Aorta (tissue), 5 donors: Measurements from ENCODE around the gene LITAF. TPM values are rescaled to one million over a fixed set of nuclear protein-coding genes. Genes with fewer than 3 reads are reported as not detected.

Experiments
- ATAC-seq: fragments of 200-7000 bp; cut with Tn5 transposase; one replicate; pipeline ENCODE4 v1.9.1; 2022; ENCODE audit warnings: moderate library complexity; ENCODE audit not compliant: low FRiP score
- DNase-seq, 2 donors: peaks; one replicate each; pipeline ENCODE4 v3.0.0-alpha.2; 2020
- H3K27ac ChIP-seq, 2 donors: one replicate each; pipeline ENCODE4 v1.5.1; 2013; ENCODE audit warnings: low read length in 2 of 2, mild to moderate bottlenecking in 2 of 2, moderate library complexity in 2 of 2, control low read depth in 1 of 2, inconsistent platforms in 1 of 2, low read depth in 1 of 2
- H3K27me3 ChIP-seq, 2 donors: one replicate each; pipeline ENCODE4 v1.6.1; 2013; ENCODE audit warnings: control low read depth in 1 of 2, low read length in 1 of 2, mild to moderate bottlenecking in 1 of 2, moderate library complexity in 1 of 2; ENCODE audit not compliant: insufficient read depth in 2 of 2, control insufficient read depth in 1 of 2
- H3K36me3 ChIP-seq, 2 donors: one replicate each; pipeline ENCODE4 v1.6.1; 2013; ENCODE audit warnings: control low read depth in 1 of 2, low read length in 1 of 2, mild to moderate bottlenecking in 1 of 2; ENCODE audit not compliant: insufficient read depth in 2 of 2, control insufficient read depth in 1 of 2
- H3K4me1 ChIP-seq, 2 donors: one replicate each; pipeline ENCODE4 v1.6.1; 2013; ENCODE audit warnings: low read length in 2 of 2, control low read depth in 1 of 2, mild to moderate bottlenecking in 1 of 2, moderate library complexity in 1 of 2; ENCODE audit not compliant: insufficient read depth in 2 of 2, control insufficient read depth in 1 of 2
- H3K4me3 ChIP-seq, 2 donors: one replicate each; pipeline ENCODE4 v1.5.1; 2013; ENCODE audit warnings: low read length in 2 of 2, control low read depth in 1 of 2, mild to moderate bottlenecking in 1 of 2
- H3K9me3 ChIP-seq: one replicate; pipeline ENCODE4 v1.6.1; 2013; ENCODE audit warnings: mild to moderate bottlenecking, low read length; ENCODE audit not compliant: control insufficient read depth
- WGBS, 2 donors: extraction: QIAGEN DNeasy Blood & Tissue Kit; methylation state at CpG; one replicate each; pipeline ENCODE4 v1.1.7; 2013; 5-methylcytosine and 5-hydroxymethylcytosine counted together
- intact Hi-C, 2 donors: fragments of 100-400 bp; cut with DNase I; formaldehyde crosslinking; loops; one replicate each; pipeline versions ENCODE4 v1.14.2 to v1.15.0; 2022
- polyA plus RNA-seq, 2 donors: library from polyadenylated mRNA; stranded (reverse); fragments of 200-250 nt; gene quantifications; one replicate each; pipeline ENCODE4 v1.2.3, GENCODE V29; 2013
- total RNA-seq, 2 donors: library from RNA; stranded (reverse); fragmentation: NEBNext Ultra II Directional; extraction: Animal tissue kit (Norgen Biotek cat#: 25700); gene quantifications; one replicate each; pipeline ENCODE4 v1.2.1, GENCODE V29; 2021
- donor health status: healthy with polysubstance abuse.
- donor health status: Bipolar disorder and iron deficiency.
- donor health status: DM: no; HTN: no; CAD: no.
- donor health status: DM: no; HTN: no; CAD: no.
- donor health status: DM: yes; HTN: yes; CAD: no.

LITAF gene
- total and polyA plus RNA-seq, 4 donors: 83.1 to 157 (median 141) TPM

- intact Hi-C loops: no loop called here
- no peaks in the 10 kb centered on the region for H3K27me3 ChIP-seq
- DNase-seq (peak in 1 of 2 donors; percentile 52), ATAC-seq (peak; percentile 27)
- H3K27ac ChIP-seq: no peak overlapping the region
- H3K9me3 ChIP-seq: peaks cover 1% of the 10 kb centered on the region
- no peaks in the 10 kb centered on the region for H3K4me1 ChIP-seq
- 16 to 17% methylated on average over 6 of the region's 6 CpGs for WGBS, 2 donors
- no peak overlapping the region for H3K4me3 ChIP-seq
- peaks cover 5 to 11% of the 10 kb centered on the region in 2 donors for H3K36me3 ChIP-seq
Observed at GRCh38 chr16:11557801-11558200, 28.9 kb downstream of the LITAF start.

GRCh38 chr16:11556945-11557720 lies 29.6 kb downstream of the LITAF start:
- Histone ChIP-seq H3K4me1 (no peaks in the 10 kb centered on the region), H3K9me3 (peaks cover 1% of the 10 kb centered on the region), H3K36me3 (peaks cover 5 to 11% of the 10 kb centered on the region in 2 donors), H3K27me3 (no peaks in the 10 kb centered on the region), H3K4me3 (no peak overlapping the region), H3K27ac (no peak overlapping the region)
- DNase-seq: peak in 1 of 2 donors; percentile 15
- intact Hi-C loops: no loop called here
- WGBS, 2 donors: 86 to 91% methylated on average over 9 of the region's 9 CpGs
- ATAC-seq: no peak

GRCh38 chr16:11556214-11556819 lies 30.4 kb downstream of the LITAF start:
- intact Hi-C loops: no loop called here
- no peaks in the 10 kb centered on the region for H3K27me3 ChIP-seq
- peaks cover 5 to 11% of the 10 kb centered on the region in 2 donors for H3K36me3 ChIP-seq
- DNase-seq: no peak
- no peak overlapping the region for H3K4me3 ChIP-seq
- no peak for ATAC-seq
- no peaks in the 10 kb centered on the region for H3K4me1 ChIP-seq
- 97 to 98% methylated on average over 13 of the region's 13 CpGs for WGBS, 2 donors
- no peak overlapping the region for H3K27ac ChIP-seq
- peaks cover 1% of the 10 kb centered on the region for H3K9me3 ChIP-seq

- peaks cover 11 to 16% of the 10 kb centered on the region in 2 donors for H3K36me3 ChIP-seq
- WGBS, 2 donors: 55 to 63% methylated on average over 6 of the region's 6 CpGs
Observed at GRCh38 chr16:11554053-11554452, 32.7 kb downstream of the LITAF start.

GRCh38 chr16:11553371-11553770 lies 33.3 kb downstream of the LITAF start:
- Histone ChIP-seq H3K36me3 (peaks cover 11 to 17% of the 10 kb centered on the region in 2 donors), H3K27me3 (no peaks in the 10 kb centered on the region), H3K4me1 (no peaks in the 10 kb centered on the region), H3K4me3 (no peak overlapping the region), H3K9me3 (peaks cover 1% of the 10 kb centered on the region), H3K27ac (no peak overlapping the region)
- intact Hi-C loops: no loop called here
- DNase-seq: no peak
- 76 to 82% methylated on average over 11 of the region's 11 CpGs for WGBS, 2 donors
- no peak for ATAC-seq

More at GRCh38 chr16:11554053-11554452, 32.7 kb downstream of the LITAF start:
- Histone ChIP-seq H3K9me3 (peaks cover 1% of the 10 kb centered on the region), H3K4me3 (no peak overlapping the region), H3K4me1 (no peaks in the 10 kb centered on the region), H3K27me3 (no peaks in the 10 kb centered on the region), H3K27ac (no peak overlapping the region)
- intact Hi-C loops: no loop called here
- ATAC-seq (no peak), DNase-seq (no peak)

- Histone ChIP-seq H3K9me3 (peaks cover 1% of the 10 kb centered on the region), H3K4me3 (no peak overlapping the region), H3K36me3 (peaks cover 11 to 17% of the 10 kb centered on the region in 2 donors), H3K4me1 (no peaks in the 10 kb centered on the region), H3K27ac (no peak overlapping the region), H3K27me3 (no peaks in the 10 kb centered on the region)
- intact Hi-C loops: no loop called here
- DNase-seq: no peak
- whole genome bisulfite sequencing, 2 donors: 86 to 88% methylated on average over 8 of the region's 8 CpGs
- no peak for ATAC-seq
Observed at GRCh38 chr16:11552440-11552839, 34.3 kb downstream of the LITAF start.

- H3K36me3 ChIP-seq: peaks cover 11 to 17% of the 10 kb centered on the region in 2 donors
- ATAC-seq: no peak
Observed at GRCh38 chr16:11551842-11552241, 34.9 kb downstream of the LITAF start.

GRCh38 chr16:11550791-11551498 lies 35.8 kb downstream of the LITAF start:
- ATAC-seq: no peak

More at GRCh38 chr16:11551842-11552241, 34.9 kb downstream of the LITAF start:
- intact Hi-C loops: no loop called here
- Histone ChIP-seq H3K9me3 (peaks cover 1% of the 10 kb centered on the region), H3K27ac (no peak overlapping the region), H3K4me1 (no peaks in the 10 kb centered on the region), H3K27me3 (no peaks in the 10 kb centered on the region), H3K4me3 (no peak overlapping the region)
- DNase-seq: no peak
- WGBS, 2 donors: 70 to 74% methylated on average over 3 of the region's 3 CpGs

More at GRCh38 chr16:11550791-11551498, 35.8 kb downstream of the LITAF start:
- Histone ChIP-seq H3K27ac (no peak overlapping the region), H3K27me3 (no peaks in the 10 kb centered on the region), H3K9me3 (peaks cover under 1% of the 10 kb centered on the region), H3K4me3 (no peak overlapping the region), H3K36me3 (peaks cover 9 to 15% of the 10 kb centered on the region in 2 donors), H3K4me1 (no peaks in the 10 kb centered on the region)
- intact Hi-C loops: no loop called here
- no peak for DNase-seq
- WGBS, 2 donors: 86% methylated on average over 13 of the region's 13 CpGs
